ENCODE results near the gene IGSF6.

- TF ChIP-seq, protein P1, sequence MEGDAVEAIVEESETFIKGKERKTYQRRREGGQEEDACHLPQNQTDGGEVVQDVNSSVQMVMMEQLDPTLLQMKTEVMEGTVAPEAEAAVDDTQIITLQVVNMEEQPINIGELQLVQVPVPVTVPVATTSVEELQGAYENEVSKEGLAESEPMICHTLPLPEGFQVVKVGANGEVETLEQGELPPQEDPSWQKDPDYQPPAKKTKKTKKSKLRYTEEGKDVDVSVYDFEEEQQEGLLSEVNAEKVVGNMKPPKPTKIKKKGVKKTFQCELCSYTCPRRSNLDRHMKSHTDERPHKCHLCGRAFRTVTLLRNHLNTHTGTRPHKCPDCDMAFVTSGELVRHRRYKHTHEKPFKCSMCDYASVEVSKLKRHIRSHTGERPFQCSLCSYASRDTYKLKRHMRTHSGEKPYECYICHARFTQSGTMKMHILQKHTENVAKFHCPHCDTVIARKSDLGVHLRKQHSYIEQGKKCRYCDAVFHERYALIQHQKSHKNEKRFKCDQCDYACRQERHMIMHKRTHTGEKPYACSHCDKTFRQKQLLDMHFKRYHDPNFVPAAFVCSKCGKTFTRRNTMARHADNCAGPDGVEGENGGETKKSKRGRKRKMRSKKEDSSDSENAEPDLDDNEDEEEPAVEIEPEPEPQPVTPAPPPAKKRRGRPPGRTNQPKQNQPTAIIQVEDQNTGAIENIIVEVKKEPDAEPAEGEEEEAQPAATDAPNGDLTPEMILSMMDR (IDR thresholded peaks at IDR 0.05) = no peak
- TF ChIP-seq POLR2AphosphoS5 (IDR thresholded peaks at IDR 0.05; ENCODE audit: low read depth, low read length) = no peak
- no peak for TF ChIP-seq SIN3A (IDR thresholded peaks at IDR 0.05; ENCODE audit: borderline replicate concordance, insufficient read depth, low read depth, low read length)
Observed at GRCh38 chr16:21650521-21650920, 1.9 kb downstream of the IGSF6 start.

Data from Panc1 (cell line).